GM19193 (cell line): Measurements from ENCODE around the gene ARHGEF1.

ENCODE experiments used
- POLR2A ChIP-seq: IDR thresholded peaks from 4 replicates; pipeline ENCODE4 v1.6.1; 2011; ENCODE audit not compliant: insufficient read depth, insufficient read length; ENCODE audit errors: extremely low read depth

ARHGEF1 gene

GRCh38 chr19:41887711-41888382 lies 4.9 kb downstream of the ARHGEF1 start:
- no peak for TF ChIP-seq POLR2A

GRCh38 chr19:41888926-41889325 lies 5.9 kb downstream of the ARHGEF1 start:
- no peak for TF ChIP-seq POLR2A

GRCh38 chr19:41889896-41890295 lies 6.9 kb downstream of the ARHGEF1 start:
- no peak for TF ChIP-seq POLR2A

GRCh38 chr19:41890936-41891335 lies 8.0 kb downstream of the ARHGEF1 start:
- TF ChIP-seq POLR2A: no peak

GRCh38 chr19:41892173-41892902 lies 9.4 kb downstream of the ARHGEF1 start:
- TF ChIP-seq POLR2A: peak; percentile 9

GRCh38 chr19:41893899-41894298 lies 10.9 kb downstream of the ARHGEF1 start:
- no peak for TF ChIP-seq POLR2A

- TF ChIP-seq POLR2A: no peak
Observed at GRCh38 chr19:41894350-41894749, 11.4 kb downstream of the ARHGEF1 start.

GRCh38 chr19:41895745-41896580 lies 13.0 kb downstream of the ARHGEF1 start:
- TF ChIP-seq POLR2A: no peak

- no peak for TF ChIP-seq POLR2A
Observed at GRCh38 chr19:41896581-41896942, 13.6 kb downstream of the ARHGEF1 start.

- TF ChIP-seq POLR2A: no peak
Observed at GRCh38 chr19:41897181-41897580, 14.2 kb downstream of the ARHGEF1 start.

- TF ChIP-seq POLR2A: no peak
Observed at GRCh38 chr19:41897820-41898219, 14.8 kb downstream of the ARHGEF1 start.

GRCh38 chr19:41898235-41898634 lies 15.3 kb downstream of the ARHGEF1 start:
- no peak for TF ChIP-seq POLR2A

- no peak for TF ChIP-seq POLR2A
Observed at GRCh38 chr19:41901707-41902360, 18.9 kb downstream of the ARHGEF1 start.

- TF ChIP-seq POLR2A: no peak
Observed at GRCh38 chr19:41902594-41902993, 19.6 kb downstream of the ARHGEF1 start.
